Measurements from ENCODE around the gene TBX3.

TBX3 gene

GRCh38 chr12:114627393-114627792, 56.6 kb downstream of the TBX3 start:
- DNase-seq (ENCODE audit: low spot score) = no peak

GRCh38 chr12:114625294-114625851, 58.6 kb downstream of the TBX3 start:
- DNase-seq (ENCODE audit: low spot score) = no peak

GRCh38 chr12:114623737-114624136, 60.2 kb downstream of the TBX3 start:
- DNase-seq (ENCODE audit: low spot score) = no peak

Measured in globus pallidus (tissue), 1 donor.